CD4-positive, CD25-positive, alpha-beta regulatory T cell (primary cell): Measurements from ENCODE around the gene EPG5. TPM values are rescaled to one million over a fixed set of nuclear protein-coding genes. Genes with fewer than 3 reads are reported as not detected.
"Not testable (repeated sequence)": the region's sequence is repeated elsewhere in the genome, so short reads cannot be mapped to it uniquely, and the experiment has no call there.

Experiments
- ATAC-seq, 2 donors: fragments of 150-1000 bp; cut with Tn5 transposase; one replicate each; pipeline ENCODE4 v1.10.0; 2021; ENCODE audit warnings: low read depth in 2 of 2, moderate number of reproducible peaks in 2 of 2, moderate library complexity in 1 of 2
- DNase-seq, 3 donors: peaks; one replicate each; pipeline versions ENCODE4 v3.0.0 to v3.0.0-alpha.2; 2012 to 2022; ENCODE audit warnings: mixed read lengths in 1 of 3
- H3K27ac ChIP-seq: one replicate; pipeline ENCODE4 v1.7.0; 2013; ENCODE audit warnings: mild to moderate bottlenecking, low read length; ENCODE audit not compliant: insufficient read depth, poor library complexity, severe bottlenecking
- H3K27me3 ChIP-seq: one replicate; pipeline ENCODE4 v1.7.0; 2013; ENCODE audit warnings: low read length; ENCODE audit not compliant: control insufficient read depth, insufficient read depth
- H3K36me3 ChIP-seq: one replicate; pipeline ENCODE4 v1.7.0; 2013; ENCODE audit warnings: mild to moderate bottlenecking, low read length, moderate library complexity; ENCODE audit not compliant: control insufficient read depth, insufficient read depth
- H3K4me1 ChIP-seq: 2 replicates; pipeline ENCODE4 v1.7.0; 2013; ENCODE audit warnings: mild to moderate bottlenecking, low read length; ENCODE audit not compliant: insufficient read depth, control insufficient read depth, poor library complexity, severe bottlenecking
- H3K4me3 ChIP-seq: one replicate; pipeline ENCODE4 v1.7.0; 2013; ENCODE audit warnings: low read depth, mild to moderate bottlenecking, low read length, moderate library complexity
- H3K9me3 ChIP-seq, 2 experiments: 1 replicate in 1 of 2; 2 replicates in 1 of 2; pipeline ENCODE4 v1.7.0; 2013; ENCODE audit warnings: low read length in 2 of 2, mild to moderate bottlenecking in 1 of 2, moderate library complexity in 1 of 2; ENCODE audit not compliant: control insufficient read depth in 2 of 2
- H3K27ac Mint-ChIP-seq, 3 donors: one replicate each; pipeline ENCODE4 v1.8.0; 2020 to 2022; ENCODE audit warnings: mild to moderate bottlenecking in 3 of 3, mixed read lengths in 3 of 3, moderate library complexity in 2 of 3
- H3K27me3 Mint-ChIP-seq: one replicate; pipeline ENCODE4 v1.8.0; 2022; ENCODE audit warnings: mild to moderate bottlenecking, mixed read lengths
- H3K36me3 Mint-ChIP-seq: one replicate; pipeline ENCODE4 v1.8.0; 2020; ENCODE audit warnings: mixed read lengths
- H3K4me1 Mint-ChIP-seq, 4 donors: one replicate each; pipeline ENCODE4 v1.8.0; 2020 to 2022; ENCODE audit warnings: mixed read lengths in 4 of 4, mild to moderate bottlenecking in 1 of 4
- H3K4me3 Mint-ChIP-seq, 4 donors: one replicate each; pipeline ENCODE4 v1.8.0; 2020 to 2022; ENCODE audit warnings: mild to moderate bottlenecking in 4 of 4, mixed read lengths in 4 of 4, moderate library complexity in 3 of 4
- H3K9me3 Mint-ChIP-seq, 7 donors: one replicate each; pipeline ENCODE4 v1.8.0; 2020 to 2022; ENCODE audit warnings: mixed read lengths in 7 of 7, mild to moderate bottlenecking in 3 of 7, moderate library complexity in 2 of 7
- polyA plus RNA-seq, 4 donors: library from polyadenylated mRNA; unstranded; fragments of 300-500 nt; fragmentation: Illumina TruSeq; gene quantifications; one replicate each; pipeline ENCODE4 v1.2.3, GENCODE V29; 2021
- total RNA-seq: library from RNA; stranded (reverse); gene quantifications from one replicate; pipeline ENCODE4 v1.2.3, GENCODE V29; 2022

Gene EPG5
- total and polyA plus RNA-seq, 5 donors from 2014 or later = 4.1 to 49.8 (median 5.8) TPM

DNA sequence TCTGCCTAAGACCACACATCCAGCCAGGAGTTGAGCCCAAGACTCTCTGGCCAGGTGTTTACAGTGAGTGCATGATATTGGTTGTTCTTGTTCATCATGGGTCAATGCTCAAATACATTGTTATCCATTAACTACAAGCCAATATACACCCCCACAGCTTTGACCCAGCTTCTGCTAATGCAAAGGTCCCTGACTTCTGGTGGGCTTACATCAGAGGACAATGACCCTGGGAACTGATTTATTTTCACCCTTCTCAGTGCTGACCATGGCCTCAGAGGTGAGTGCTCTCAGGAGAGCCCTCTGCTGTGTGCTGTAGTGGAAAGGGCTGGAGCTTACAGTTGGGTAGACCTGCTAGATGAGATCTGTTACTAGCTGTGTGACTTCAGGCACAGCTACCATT lies 152.4 kb downstream of the EPG5 start:
- H3K27ac Mint-ChIP-seq, DNase-seq, H3K4me1 Mint-ChIP-seq: not testable (repeated sequence)

DNA sequence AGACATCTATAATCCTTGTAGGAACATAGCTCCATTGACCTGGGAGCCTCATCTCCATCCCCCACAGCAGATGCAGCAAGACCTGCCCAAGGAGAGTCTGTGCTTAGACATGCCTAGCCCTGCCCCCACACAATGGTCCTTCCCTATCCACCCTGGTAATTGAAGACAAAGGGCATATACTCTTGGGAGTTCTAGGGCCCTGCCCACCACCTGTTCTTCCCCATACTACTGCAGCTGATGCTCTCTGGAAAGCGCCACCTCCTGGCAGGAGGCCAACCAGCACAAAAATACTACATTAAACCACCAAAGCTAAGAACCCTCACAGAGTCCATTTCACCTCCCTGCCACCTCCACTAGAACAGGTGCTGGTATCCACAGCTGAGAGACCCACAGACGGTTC lies 160.0 kb downstream of the EPG5 start:
- not testable (repeated sequence) for H3K27ac Mint-ChIP-seq, H3K9me3 ChIP-seq, H3K27me3 ChIP-seq, H3K4me1 ChIP-seq, ATAC-seq, H3K4me3 Mint-ChIP-seq, H3K4me3 ChIP-seq, H3K27ac ChIP-seq, H3K36me3 Mint-ChIP-seq, H3K36me3 ChIP-seq
- DNase-seq = peak in 2 of 3 donors; percentile 16 to 24
- peaks cover 15% of the 10 kb centered on the region for H3K27me3 Mint-ChIP-seq
- H3K9me3 Mint-ChIP-seq = peaks cover 0 to 17% (median 5%) of the 10 kb centered on the region in 7 donors
- H3K4me1 Mint-ChIP-seq = peaks cover 11 to 14% (median 13%) of the 10 kb centered on the region in 4 donors

More for the DNA sequence above, 152.4 kb downstream of the EPG5 start:
- not testable (repeated sequence) for H3K4me3 ChIP-seq, H3K9me3 ChIP-seq, ATAC-seq, H3K4me3 Mint-ChIP-seq, H3K4me1 ChIP-seq, H3K27me3 Mint-ChIP-seq, H3K27me3 ChIP-seq, H3K36me3 ChIP-seq, H3K27ac ChIP-seq, H3K36me3 Mint-ChIP-seq
- H3K9me3 Mint-ChIP-seq = peaks cover 0 to 14% (median 4%) of the 10 kb centered on the region in 7 donors

DNA sequence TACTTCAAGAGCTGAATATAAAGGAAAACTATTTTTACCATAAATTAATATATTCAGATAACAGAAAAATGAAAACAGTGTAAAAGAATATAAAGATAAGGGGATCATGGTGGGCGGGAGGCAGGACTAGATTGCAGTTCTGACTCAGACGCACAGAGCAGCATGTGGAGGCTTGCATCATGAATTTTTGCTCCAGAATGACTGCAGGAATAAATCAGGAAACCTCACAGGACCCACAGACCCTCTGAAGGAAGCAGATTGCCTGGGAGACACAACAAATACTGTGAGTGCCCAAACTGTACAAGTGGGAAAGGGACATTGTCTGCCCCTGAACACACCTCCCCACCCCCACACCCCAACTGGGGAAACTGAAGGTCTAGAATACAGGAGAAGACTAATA lies 160.9 kb downstream of the EPG5 start:
- Histone ChIP-seq H3K4me1 (no peaks in the 10 kb centered on the region), H3K9me3 (peaks cover 0 to 5% of the 10 kb centered on the region in 2 experiments), H3K27ac (no peak overlapping the region), H3K4me3 (no peak overlapping the region), H3K36me3 (no peaks in the 10 kb centered on the region), H3K27me3 (peaks cover 3% of the 10 kb centered on the region)
- ATAC-seq (no peak), DNase-seq (no peak)
- no peak overlapping the region for H3K4me3 Mint-ChIP-seq
- peaks cover 11 to 14% (median 13%) of the 10 kb centered on the region in 4 donors for H3K4me1 Mint-ChIP-seq
- H3K9me3 Mint-ChIP-seq = peaks cover 0 to 17% (median 5%) of the 10 kb centered on the region in 7 donors
- H3K36me3 Mint-ChIP-seq = peaks cover 7% of the 10 kb centered on the region
- peaks cover 20% of the 10 kb centered on the region for H3K27me3 Mint-ChIP-seq
- peak overlapping the region in 1 of 3 donors; percentile 46 for H3K27ac Mint-ChIP-seq

DNA sequence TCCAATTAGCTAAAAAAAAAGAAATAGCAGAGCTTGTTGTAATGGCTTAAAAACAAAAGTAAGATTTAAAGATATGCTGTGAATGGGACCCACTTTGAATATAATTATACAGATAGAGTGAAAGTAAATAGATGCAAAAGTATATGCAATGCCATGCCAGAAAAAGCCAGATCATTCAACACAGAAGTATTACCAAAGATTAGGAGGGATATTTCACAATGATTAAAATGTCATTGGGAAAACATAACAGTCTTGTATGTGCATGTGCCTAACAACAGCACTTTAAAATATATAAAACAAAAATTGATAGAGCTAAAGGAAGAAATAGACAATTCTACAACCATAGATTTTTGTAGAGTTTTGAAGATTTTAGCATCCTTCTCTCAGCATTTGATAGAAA lies 161.6 kb downstream of the EPG5 start:
- ATAC-seq (no peak), DNase-seq (no peak)
- no peak overlapping the region for H3K4me3 Mint-ChIP-seq
- peaks cover 7% of the 10 kb centered on the region for H3K36me3 Mint-ChIP-seq
- Histone ChIP-seq H3K9me3 (peaks cover 0 to 5% of the 10 kb centered on the region in 2 experiments), H3K27me3 (peaks cover 3% of the 10 kb centered on the region), H3K27ac (no peak overlapping the region), H3K4me1 (no peaks in the 10 kb centered on the region), H3K4me3 (no peak overlapping the region), H3K36me3 (no peaks in the 10 kb centered on the region)
- no peak overlapping the region for H3K27ac Mint-ChIP-seq
- peaks cover 20% of the 10 kb centered on the region for H3K27me3 Mint-ChIP-seq
- H3K4me1 Mint-ChIP-seq = peaks cover 11 to 14% (median 13%) of the 10 kb centered on the region in 4 donors
- H3K9me3 Mint-ChIP-seq = peaks cover 0 to 17% (median 4%) of the 10 kb centered on the region in 7 donors

GRCh38 chr18:45802814-45803492 lies 164.2 kb downstream of the EPG5 start:
- no peak overlapping the region for H3K27ac ChIP-seq
- peaks cover 3% of the 10 kb centered on the region for H3K27me3 ChIP-seq
- Mint-ChIP-seq H3K36me3 (peaks cover 4% of the 10 kb centered on the region), H3K4me3 (no peak overlapping the region), H3K4me1 (peaks cover 0 to 5% (median 2%) of the 10 kb centered on the region in 4 donors), H3K27me3 (peaks cover 20% of the 10 kb centered on the region), H3K27ac (no peak overlapping the region), H3K9me3 (peaks cover 0 to 13% (median 1%) of the 10 kb centered on the region in 7 donors)
- H3K4me3 ChIP-seq = no peak overlapping the region
- ATAC-seq = no peak
- no peak for DNase-seq
- H3K36me3 ChIP-seq = no peaks in the 10 kb centered on the region
- H3K9me3 ChIP-seq = peaks cover 0 to 5% of the 10 kb centered on the region in 2 experiments
- no peaks in the 10 kb centered on the region for H3K4me1 ChIP-seq

DNA sequence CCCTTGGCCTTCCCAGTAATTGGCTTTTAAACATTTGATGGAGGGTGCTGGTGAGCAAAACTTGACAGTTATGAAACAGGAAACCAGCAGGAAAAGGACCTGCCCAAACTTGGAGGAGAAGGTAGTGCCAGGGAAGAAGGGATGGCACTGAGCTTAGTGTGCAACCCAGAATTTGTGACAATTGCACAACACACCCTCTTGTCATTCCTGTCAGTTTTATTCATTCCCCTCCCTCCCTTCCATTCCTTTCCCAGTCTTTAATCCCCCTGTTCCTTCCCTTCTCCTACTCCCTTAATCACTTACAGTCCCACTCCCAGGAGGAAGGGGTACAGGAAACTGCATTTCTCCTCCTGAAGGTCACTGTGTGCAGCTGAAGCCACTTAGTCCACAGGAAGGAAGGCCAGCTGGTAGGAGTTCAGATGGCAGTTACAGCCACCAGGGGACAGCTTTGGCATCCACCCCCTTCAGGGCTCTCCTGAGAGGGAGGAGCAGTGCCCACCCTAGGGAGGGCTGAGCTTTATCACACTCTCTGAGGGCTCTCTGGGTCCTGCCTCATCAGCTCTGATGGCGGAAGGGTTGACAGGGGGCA lies 165.6 kb downstream of the EPG5 start:
- Mint-ChIP-seq H3K27ac (no peak overlapping the region), H3K27me3 (peaks cover 17% of the 10 kb centered on the region), H3K4me3 (no peak overlapping the region), H3K36me3 (no peaks in the 10 kb centered on the region), H3K9me3 (peaks cover 0 to 13% (median 1%) of the 10 kb centered on the region in 7 donors), H3K4me1 (no peaks in the 10 kb centered on the region)
- peaks cover 0 to 5% of the 10 kb centered on the region in 2 experiments for H3K9me3 ChIP-seq
- no peak overlapping the region for H3K27ac ChIP-seq
- no peaks in the 10 kb centered on the region for H3K36me3 ChIP-seq
- ATAC-seq (no peak), DNase-seq (no peak)
- H3K27me3 ChIP-seq = peaks cover 3% of the 10 kb centered on the region
- no peak overlapping the region for H3K4me3 ChIP-seq
- H3K4me1 ChIP-seq = no peaks in the 10 kb centered on the region
